ENCODE data around the gene HLA-DQB2. TPM values are rescaled to one million over a fixed set of nuclear protein-coding genes. Genes with fewer than 3 reads are reported as not detected.

The HLA-DQB2 gene
- total and polyA plus RNA-seq, 10 of the 15 experiments (the other 5 are each of a cell fraction or from before 2014, with no cell fraction given) = 0.28 to 27.1 (median 8.0) TPM

GRCh38 chr6:32709625-32710024, 53.7 kb downstream of the HLA-DQB2 start (continued):
- TF ChIP-seq ZBTB40 (IDR thresholded peaks at IDR 0.05; ENCODE audit: borderline replicate concordance) (no peak), ATF3 (IDR thresholded peaks at IDR 0.05; ENCODE audit: borderline replicate concordance, extremely low read depth, low read depth, low read length) (no peak)

Small RNA genes lying within 50 kb of the gene (microRNA-seq; reads per million reads assigned to microRNA genes)
- gene MIR3135B = not detected

Small RNA genes lying within 50 kb of the gene (small RNA-seq; reads per million reads assigned to genes)
- gene MIR3135B = not detected

Other genes with a start within 250 kb of the HLA-DQB2 start
Only the 7 nearest of the 14 such genes appear.
- 127 and 148 TPM in 2 replicates for gene HLA-DQB1, start 96.9 kb downstream of the HLA-DQB2 start, total RNA-seq (2014; rRNA removed)
- 70.6 and 77.7 TPM in 2 replicates for gene HLA-DQB1, start 96.9 kb downstream of the HLA-DQB2 start, total RNA-seq (2014; rRNA removed; fragmentation: Illumina TruSeq; extraction: Trizol)
- gene HLA-DQB1, start 96.9 kb downstream of the HLA-DQB2 start, total RNA-seq (2021) = 119 and 121 TPM in 2 replicates
- gene HLA-DQB1, start 96.9 kb downstream of the HLA-DQB2 start, polyA plus RNA-seq (2011; rRNA removed) = 253 and 403 TPM in 2 replicates
- gene HLA-DQB1, start 96.9 kb downstream of the HLA-DQB2 start, polyA plus RNA-seq (2014; fragmentation: Illumina TruSeq; extraction: Trizol) = 46.4 and 73.9 TPM in 2 replicates
- gene HLA-DQB1, start 96.9 kb downstream of the HLA-DQB2 start, polyA plus RNA-seq (2014; fragmentation: Nextera tagmentation; extraction: Ambion mirVana) = 10 to 100 TPM; 38.1 to 66.1 TPM
- 106 and 112 TPM in 2 replicates for gene HLA-DQB1, start 96.9 kb downstream of the HLA-DQB2 start, polyA plus RNA-seq (2014; rRNA removed)
- 10 to 100 TPM; 85.5 to 97.3 TPM for gene HLA-DQB1, start 96.9 kb downstream of the HLA-DQB2 start, polyA plus RNA-seq (2016; fragmentation: Nextera tagmentation; extraction: Ambion mirVana)
- 12.3 and 14.1 TPM in 2 replicates for gene HLA-DQA2, start 22.1 kb downstream of the HLA-DQB2 start, total RNA-seq (2014; rRNA removed)
- gene HLA-DQA2, start 22.1 kb downstream of the HLA-DQB2 start, total RNA-seq (2014; rRNA removed; fragmentation: Illumina TruSeq; extraction: Trizol) = 14.3 and 15.4 TPM in 2 replicates
- gene HLA-DQA2, start 22.1 kb downstream of the HLA-DQB2 start, total RNA-seq (2021) = 24.2 and 26.5 TPM in 2 replicates
- gene HLA-DQA2, start 22.1 kb downstream of the HLA-DQB2 start, polyA plus RNA-seq (2011; rRNA removed) = 22.5 and 25.2 TPM in 2 replicates
- 8.9 and 9.1 TPM in 2 replicates for gene HLA-DQA2, start 22.1 kb downstream of the HLA-DQB2 start, polyA plus RNA-seq (2014; fragmentation: Illumina TruSeq; extraction: Trizol)
- 10 to 100 TPM; 17.2 to 21.8 TPM for gene HLA-DQA2, start 22.1 kb downstream of the HLA-DQB2 start, polyA plus RNA-seq (2014; fragmentation: Nextera tagmentation; extraction: Ambion mirVana)
- gene HLA-DQA2, start 22.1 kb downstream of the HLA-DQB2 start, polyA plus RNA-seq (2014; rRNA removed) = 19.9 and 26.4 TPM in 2 replicates
- 10 to 100 TPM; 11.8 to 12.5 TPM for gene HLA-DQA2, start 22.1 kb downstream of the HLA-DQB2 start, polyA plus RNA-seq (2016; fragmentation: Nextera tagmentation; extraction: Ambion mirVana)
- 38.4 and 43.5 TPM in 2 replicates for gene HLA-DOB, start 53.5 kb upstream of the HLA-DQB2 start, total RNA-seq (2014; rRNA removed)
- 33.3 and 38.1 TPM in 2 replicates for gene HLA-DOB, start 53.5 kb upstream of the HLA-DQB2 start, total RNA-seq (2014; rRNA removed; fragmentation: Illumina TruSeq; extraction: Trizol)
- 30.3 and 31.5 TPM in 2 replicates for gene HLA-DOB, start 53.5 kb upstream of the HLA-DQB2 start, total RNA-seq (2021)
- 32.7 and 41.1 TPM in 2 replicates for gene HLA-DOB, start 53.5 kb upstream of the HLA-DQB2 start, polyA plus RNA-seq (2011; rRNA removed)
- 47.8 and 63.6 TPM in 2 replicates for gene HLA-DOB, start 53.5 kb upstream of the HLA-DQB2 start, polyA plus RNA-seq (2014; fragmentation: Illumina TruSeq; extraction: Trizol)
- 10 to 100 TPM; 75.6 to 79.1 TPM for gene HLA-DOB, start 53.5 kb upstream of the HLA-DQB2 start, polyA plus RNA-seq (2014; fragmentation: Nextera tagmentation; extraction: Ambion mirVana)
- 30.6 and 35.5 TPM in 2 replicates for gene HLA-DOB, start 53.5 kb upstream of the HLA-DQB2 start, polyA plus RNA-seq (2014; rRNA removed)
- gene HLA-DOB, start 53.5 kb upstream of the HLA-DQB2 start, polyA plus RNA-seq (2016; fragmentation: Nextera tagmentation; extraction: Ambion mirVana) = 10 to 100 TPM; 27.4 to 29.6 TPM
- 58.1 and 60.3 TPM in 2 replicates for gene TAP2, start 75.2 kb upstream of the HLA-DQB2 start, total RNA-seq (2014; rRNA removed)
- gene TAP2, start 75.2 kb upstream of the HLA-DQB2 start, total RNA-seq (2014; rRNA removed; fragmentation: Illumina TruSeq; extraction: Trizol) = 31.9 and 37.2 TPM in 2 replicates
- gene TAP2, start 75.2 kb upstream of the HLA-DQB2 start, total RNA-seq (2021) = 77.2 and 87.3 TPM in 2 replicates
- 25.5 and 38.8 TPM in 2 replicates for gene TAP2, start 75.2 kb upstream of the HLA-DQB2 start, polyA plus RNA-seq (2011; rRNA removed)
- 45.7 and 47.7 TPM in 2 replicates for gene TAP2, start 75.2 kb upstream of the HLA-DQB2 start, polyA plus RNA-seq (2014; fragmentation: Illumina TruSeq; extraction: Trizol)
- 1 to 10 TPM; 5.3 to 6.7 TPM for gene TAP2, start 75.2 kb upstream of the HLA-DQB2 start, polyA plus RNA-seq (2014; fragmentation: Nextera tagmentation; extraction: Ambion mirVana)
- 49.6 and 71.6 TPM in 2 replicates for gene TAP2, start 75.2 kb upstream of the HLA-DQB2 start, polyA plus RNA-seq (2014; rRNA removed)
- 1 to 10 TPM; 8.3 to 9.0 TPM for gene TAP2, start 75.2 kb upstream of the HLA-DQB2 start, polyA plus RNA-seq (2016; fragmentation: Nextera tagmentation; extraction: Ambion mirVana)
- 386 and 388 TPM in 2 replicates for gene PSMB8, start 80.5 kb upstream of the HLA-DQB2 start, total RNA-seq (2014; rRNA removed)
- gene PSMB8, start 80.5 kb upstream of the HLA-DQB2 start, total RNA-seq (2014; rRNA removed; fragmentation: Illumina TruSeq; extraction: Trizol) = 311 and 327 TPM in 2 replicates
- gene PSMB8, start 80.5 kb upstream of the HLA-DQB2 start, total RNA-seq (2021) = 366 TPM in 2 replicates
- 321 and 384 TPM in 2 replicates for gene PSMB8, start 80.5 kb upstream of the HLA-DQB2 start, polyA plus RNA-seq (2011; rRNA removed)
- gene PSMB8, start 80.5 kb upstream of the HLA-DQB2 start, polyA plus RNA-seq (2014; fragmentation: Illumina TruSeq; extraction: Trizol) = 272 and 304 TPM in 2 replicates
- 100 to 1,000 TPM; 353 to 557 TPM for gene PSMB8, start 80.5 kb upstream of the HLA-DQB2 start, polyA plus RNA-seq (2014; fragmentation: Nextera tagmentation; extraction: Ambion mirVana)
- gene PSMB8, start 80.5 kb upstream of the HLA-DQB2 start, polyA plus RNA-seq (2014; rRNA removed) = 374 and 411 TPM in 2 replicates
- 100 to 1,000 TPM; 495 to 538 TPM for gene PSMB8, start 80.5 kb upstream of the HLA-DQB2 start, polyA plus RNA-seq (2016; fragmentation: Nextera tagmentation; extraction: Ambion mirVana)
- gene TAP1, start 90.2 kb upstream of the HLA-DQB2 start, total RNA-seq (2014; rRNA removed) = 179 and 183 TPM in 2 replicates
- gene TAP1, start 90.2 kb upstream of the HLA-DQB2 start, total RNA-seq (2014; rRNA removed; fragmentation: Illumina TruSeq; extraction: Trizol) = 103 and 108 TPM in 2 replicates
- 177 and 194 TPM in 2 replicates for gene TAP1, start 90.2 kb upstream of the HLA-DQB2 start, total RNA-seq (2021)
- 136 and 198 TPM in 2 replicates for gene TAP1, start 90.2 kb upstream of the HLA-DQB2 start, polyA plus RNA-seq (2011; rRNA removed)
- gene TAP1, start 90.2 kb upstream of the HLA-DQB2 start, polyA plus RNA-seq (2014; fragmentation: Illumina TruSeq; extraction: Trizol) = 107 and 126 TPM in 2 replicates
- 10 to 100 TPM; 33.4 to 60.0 TPM for gene TAP1, start 90.2 kb upstream of the HLA-DQB2 start, polyA plus RNA-seq (2014; fragmentation: Nextera tagmentation; extraction: Ambion mirVana)
- 160 and 161 TPM in 2 replicates for gene TAP1, start 90.2 kb upstream of the HLA-DQB2 start, polyA plus RNA-seq (2014; rRNA removed)
- gene TAP1, start 90.2 kb upstream of the HLA-DQB2 start, polyA plus RNA-seq (2016; fragmentation: Nextera tagmentation; extraction: Ambion mirVana) = 100 to 1,000 TPM; 230 to 249 TPM
- gene PSMB9, start 90.7 kb upstream of the HLA-DQB2 start, total RNA-seq (2014; rRNA removed) = 251 and 255 TPM in 2 replicates
- 167 and 171 TPM in 2 replicates for gene PSMB9, start 90.7 kb upstream of the HLA-DQB2 start, total RNA-seq (2014; rRNA removed; fragmentation: Illumina TruSeq; extraction: Trizol)
- 237 and 271 TPM in 2 replicates for gene PSMB9, start 90.7 kb upstream of the HLA-DQB2 start, total RNA-seq (2021)
- gene PSMB9, start 90.7 kb upstream of the HLA-DQB2 start, polyA plus RNA-seq (2011; rRNA removed) = 253 and 359 TPM in 2 replicates
- gene PSMB9, start 90.7 kb upstream of the HLA-DQB2 start, polyA plus RNA-seq (2014; fragmentation: Illumina TruSeq; extraction: Trizol) = 86.8 and 181 TPM in 2 replicates
- gene PSMB9, start 90.7 kb upstream of the HLA-DQB2 start, polyA plus RNA-seq (2014; fragmentation: Nextera tagmentation; extraction: Ambion mirVana) = 100 to 1,000 TPM; 202 to 299 TPM
- gene PSMB9, start 90.7 kb upstream of the HLA-DQB2 start, polyA plus RNA-seq (2014; rRNA removed) = 341 and 375 TPM in 2 replicates
- 100 to 1,000 TPM; 483 to 517 TPM for gene PSMB9, start 90.7 kb upstream of the HLA-DQB2 start, polyA plus RNA-seq (2016; fragmentation: Nextera tagmentation; extraction: Ambion mirVana)

Data from GM12878 (cell line).